ENCODE data around the gene SBSN. TPM values are rescaled to one million over a fixed set of nuclear protein-coding genes. Genes with fewer than 3 reads are reported as not detected.

Gene SBSN
- total RNA-seq, 1 donor from 2014 or later: 0.21 TPM

GRCh38 chr19:35546532-35546931 lies 18.4 kb upstream of the SBSN start:
- H3K9me3 Mint-ChIP-seq: no peaks in the 10 kb centered on the region
- H3K4me3 Mint-ChIP-seq: peak overlapping the region; percentile 92
- peaks cover 29% of the 10 kb centered on the region for H3K4me1 Mint-ChIP-seq
- TF ChIP-seq CTCF (conservative IDR thresholded peaks at IDR 0.05): no peak
- H3K27ac Mint-ChIP-seq (ENCODE audit: unreplicated experiment): no peak overlapping the region
- H3K36me3 Mint-ChIP-seq (ENCODE audit: low read depth): peaks cover 5% of the 10 kb centered on the region
- no peaks in the 10 kb centered on the region for H3K27me3 Mint-ChIP-seq (ENCODE audit: low read depth)
- DNase-seq (ENCODE audit: low read depth, low spot score): no peak

GRCh38 chr19:35545855-35546381 lies 17.8 kb upstream of the SBSN start:
- Mint-ChIP-seq H3K27me3 (ENCODE audit: low read depth) (no peaks in the 10 kb centered on the region), H3K4me1 (peaks cover 29% of the 10 kb centered on the region), H3K36me3 (ENCODE audit: low read depth) (peaks cover 5% of the 10 kb centered on the region), H3K9me3 (no peaks in the 10 kb centered on the region), H3K4me3 (peak overlapping the region; percentile 92), H3K27ac (ENCODE audit: unreplicated experiment) (peak overlapping the region; percentile 87)
- no peak for TF ChIP-seq CTCF (conservative IDR thresholded peaks at IDR 0.05)
- no peak for DNase-seq (ENCODE audit: low read depth, low spot score)

- DNase-seq (ENCODE audit: low read depth, low spot score): peak; percentile 84
- Mint-ChIP-seq H3K4me1 (peaks cover 29% of the 10 kb centered on the region), H3K27me3 (ENCODE audit: low read depth) (no peaks in the 10 kb centered on the region), H3K4me3 (peak within 1 kb of the TSS; percentile 97), H3K27ac (ENCODE audit: unreplicated experiment) (peak within 1 kb of the TSS; percentile 94), H3K9me3 (no peaks in the 10 kb centered on the region), H3K36me3 (ENCODE audit: low read depth) (peaks cover 5% of the 10 kb centered on the region)
- no peak for TF ChIP-seq CTCF (conservative IDR thresholded peaks at IDR 0.05)
These were observed 17.1 kb upstream of the SBSN start, which contains the start of gene TMEM147 for GRCh38 chr19:35545001-35545854. TSS of gene TMEM147 (plus strand) at chr19:35545626. CDS start at chr19:35545740, 114 bp downstream.

- Mint-ChIP-seq H3K4me1 (peaks cover 27% of the 10 kb centered on the region), H3K36me3 (ENCODE audit: low read depth) (peaks cover 5% of the 10 kb centered on the region), H3K27me3 (ENCODE audit: low read depth) (no peaks in the 10 kb centered on the region), H3K4me3 (peak overlapping the region; percentile 97), H3K27ac (ENCODE audit: unreplicated experiment) (no peak overlapping the region), H3K9me3 (no peaks in the 10 kb centered on the region)
- DNase-seq (ENCODE audit: low read depth, low spot score): no peak
- no peak for TF ChIP-seq CTCF (conservative IDR thresholded peaks at IDR 0.05)
These were observed 16.1 kb upstream of the SBSN start for GRCh38 chr19:35544110-35544802.

- Mint-ChIP-seq H3K9me3 (no peaks in the 10 kb centered on the region), H3K36me3 (ENCODE audit: low read depth) (peaks cover 5% of the 10 kb centered on the region), H3K4me3 (peak overlapping the region; percentile 97), H3K27me3 (ENCODE audit: low read depth) (no peaks in the 10 kb centered on the region), H3K27ac (ENCODE audit: unreplicated experiment) (no peak overlapping the region), H3K4me1 (peaks cover 22% of the 10 kb centered on the region)
- no peak for TF ChIP-seq CTCF (conservative IDR thresholded peaks at IDR 0.05)
- no peak for DNase-seq (ENCODE audit: low read depth, low spot score)
These were observed 15.4 kb upstream of the SBSN start for GRCh38 chr19:35543280-35544109.

All from neural crest cell (in vitro differentiated cells).